HEK293 (cell line): ENCODE measurements around the gene PDE10A.

Experiments used
- CTCF ChIA-PET: fragments of 350-600 bp; formaldehyde crosslinking; extraction: SDS; loops from one replicate; lab custom pipeline; 2021; ENCODE audit warnings: antibody characterized with exemption; lab: Yijun Ruan, JAX
- POLR2A ChIA-PET: fragments of 300-600 bp; formaldehyde crosslinking; extraction: SDS; loops from one replicate; lab custom pipeline; 2020; ENCODE audit warnings: antibody characterized with exemption, inconsistent platforms; lab: Yijun Ruan, JAX
- H3K27ac ChIP-seq: fragments of 200-500 bp; sonication (Bioruptor generic); 2 replicates; pipeline ENCODE4 v1.5.1; 2014; ENCODE audit warnings: low read depth, low read length, control low read depth, inconsistent platforms; ENCODE audit errors: extremely low read depth
- H3K36me3 ChIP-seq, 2 experiments: fragments of 200-500 bp in 1 of 2; sonication (Bioruptor generic) in 1 of 2; 1 replicate in 1 of 2; 2 replicates in 1 of 2; pipeline ENCODE4 v1.5.1; 2014 to 2017; ENCODE audit warnings: inconsistent platforms in 2 of 2, low read length in 2 of 2; ENCODE audit not compliant: control insufficient read depth in 2 of 2, insufficient read depth in 1 of 2
- H3K4me1 ChIP-seq: fragments of 200-500 bp; sonication (Bioruptor generic); 2 replicates; pipeline ENCODE4 v1.5.1; 2014; ENCODE audit warnings: mild to moderate bottlenecking, low read length, inconsistent platforms; ENCODE audit not compliant: control insufficient read depth, insufficient read depth
- H3K4me3 ChIP-seq: 2 replicates; pipeline ENCODE4 v1.5.1; 2011; ENCODE audit warnings: low read depth, mild to moderate bottlenecking, control low read depth, low read length, moderate library complexity
- H3K9me3 ChIP-seq: fragments of 200-500 bp; sonication (Bioruptor generic); 2 replicates; pipeline ENCODE4 v1.5.1; 2014; ENCODE audit warnings: low read depth, low read length, inconsistent platforms; ENCODE audit not compliant: control insufficient read depth, insufficient read depth
- EGR2 ChIP-seq: fragments of 450-650 bp; formaldehyde crosslinking; IDR thresholded peaks from 2 replicates; pipeline ENCODE4 v1.5.1; 2016; ENCODE audit warnings: low read depth, missing biosample characterization, missing genetic modification characterization
- GLIS1 ChIP-seq: fragments of 450-650 bp; formaldehyde crosslinking; IDR thresholded peaks from 2 replicates; pipeline ENCODE4 v1.5.1; 2016; ENCODE audit warnings: missing biosample characterization, missing genetic modification characterization
- GLIS2 ChIP-seq: fragments of 450-650 bp; formaldehyde crosslinking; IDR thresholded peaks from 2 replicates; pipeline ENCODE4 v1.5.1; 2016; ENCODE audit warnings: missing biosample characterization, missing genetic modification characterization
- HOXC10 ChIP-seq: sonication (generic); formaldehyde crosslinking; IDR thresholded peaks from 2 replicates; pipeline ENCODE4 v1.8.1; 2023; ENCODE audit warnings: mild to moderate bottlenecking, missing genetic modification reagents
- KLF1 ChIP-seq: fragments of 450-650 bp; formaldehyde crosslinking; IDR thresholded peaks from 2 replicates; pipeline ENCODE4 v1.5.1; 2016; ENCODE audit warnings: missing biosample characterization, missing genetic modification characterization
- KLF10 ChIP-seq: fragments of 450-650 bp; IDR thresholded peaks from 2 replicates; pipeline ENCODE4 v1.5.1; 2018; ENCODE audit warnings: missing biosample characterization, mild to moderate bottlenecking, missing genetic modification characterization
- KLF16 ChIP-seq: fragments of 450-650 bp; formaldehyde crosslinking; IDR thresholded peaks from 2 replicates; pipeline ENCODE4 v1.5.1; 2017; ENCODE audit warnings: missing biosample characterization, missing genetic modification characterization
- KLF9 ChIP-seq: fragments of 450-650 bp; formaldehyde crosslinking; IDR thresholded peaks from 2 replicates; pipeline ENCODE4 v1.5.1; 2016; ENCODE audit warnings: missing biosample characterization, missing genetic modification characterization, low read depth
- RBAK ChIP-seq: fragments of 450-650 bp; formaldehyde crosslinking; IDR thresholded peaks from 2 replicates; pipeline ENCODE4 v1.5.1; 2016; ENCODE audit warnings: missing biosample characterization, missing genetic modification characterization
- REPIN1 ChIP-seq: fragments of 450-650 bp; formaldehyde crosslinking; IDR thresholded peaks from 2 replicates; pipeline ENCODE4 v1.5.1; 2017; ENCODE audit warnings: missing biosample characterization, missing genetic modification characterization, low read depth
- SALL2 ChIP-seq: fragments of 450-650 bp; formaldehyde crosslinking; IDR thresholded peaks from 2 replicates; pipeline ENCODE4 v1.5.0; 2017; ENCODE audit warnings: missing biosample characterization, mild to moderate bottlenecking, missing genetic modification characterization, borderline replicate concordance
- SP2 ChIP-seq: fragments of 450-650 bp; formaldehyde crosslinking; IDR thresholded peaks from 2 replicates; pipeline ENCODE4 v1.5.1; 2016; ENCODE audit warnings: missing biosample characterization, missing genetic modification characterization
- SP3 ChIP-seq: fragments of 450-650 bp; formaldehyde crosslinking; IDR thresholded peaks from 2 replicates; pipeline ENCODE4 v1.5.1; 2016; ENCODE audit warnings: missing biosample characterization, missing genetic modification characterization
- SP7 ChIP-seq: fragments of 450-650 bp; formaldehyde crosslinking; IDR thresholded peaks from 2 replicates; pipeline ENCODE4 v1.5.1; 2016; ENCODE audit warnings: missing biosample characterization, missing genetic modification characterization
- TRIM28 ChIP-seq: IDR thresholded peaks from 2 replicates; pipeline ENCODE4 v1.6.1; 2011; ENCODE audit warnings: low read length, control low read depth, borderline replicate concordance
- ZBTB17 ChIP-seq: fragments of 450-650 bp; formaldehyde crosslinking; IDR thresholded peaks from 2 replicates; pipeline ENCODE4 v1.5.1; 2016; ENCODE audit warnings: missing biosample characterization, missing genetic modification characterization
- ZBTB20 ChIP-seq: fragments of 450-650 bp; formaldehyde crosslinking; IDR thresholded peaks from 2 replicates; pipeline ENCODE4 v1.5.1; 2016; ENCODE audit warnings: missing biosample characterization, missing genetic modification characterization
- ZBTB8A ChIP-seq: fragments of 450-650 bp; formaldehyde crosslinking; IDR thresholded peaks from 2 replicates; pipeline ENCODE4 v1.5.1; 2016; ENCODE audit warnings: missing biosample characterization, missing genetic modification characterization
- ZFHX2 ChIP-seq: fragments of 450-650 bp; formaldehyde crosslinking; conservative IDR thresholded peaks from 2 replicates; pipeline ENCODE4 v1.5.1; 2016; ENCODE audit warnings: missing biosample characterization, missing genetic modification characterization
- ZNF132 ChIP-seq: fragments of 450-650 bp; formaldehyde crosslinking; IDR thresholded peaks from 2 replicates; pipeline ENCODE4 v1.5.1; 2017; ENCODE audit warnings: missing biosample characterization, missing genetic modification characterization, borderline replicate concordance
- ZNF2 ChIP-seq: fragments of 450-650 bp; formaldehyde crosslinking; IDR thresholded peaks from 2 replicates; pipeline ENCODE4 v1.5.1; 2016; ENCODE audit warnings: missing biosample characterization, missing genetic modification characterization
- ZNF366 ChIP-seq: fragments of 450-650 bp; formaldehyde crosslinking; conservative IDR thresholded peaks from 2 replicates; pipeline ENCODE4 v1.5.1; 2016; ENCODE audit warnings: missing biosample characterization, missing genetic modification characterization
- ZNF544 ChIP-seq: fragments of 450-650 bp; formaldehyde crosslinking; IDR thresholded peaks from 2 replicates; pipeline ENCODE4 v1.5.0; 2017; ENCODE audit warnings: missing biosample characterization, missing genetic modification characterization
- ZNF548 ChIP-seq: fragments of 450-650 bp; formaldehyde crosslinking; IDR thresholded peaks from 2 replicates; pipeline ENCODE4 v1.5.1; 2016; ENCODE audit warnings: missing biosample characterization, missing genetic modification characterization
- ZNF585B ChIP-seq: fragments of 450-650 bp; formaldehyde crosslinking; IDR thresholded peaks from 2 replicates; pipeline ENCODE4 v1.5.1; 2016; ENCODE audit warnings: missing biosample characterization, missing genetic modification characterization
- ZNF600 ChIP-seq: fragments of 450-650 bp; formaldehyde crosslinking; IDR thresholded peaks from 2 replicates; pipeline ENCODE4 v1.5.1; 2016; ENCODE audit warnings: missing biosample characterization, missing genetic modification characterization
- TF ChIP-seq, protein P1 (sequence below): fragments of 450-650 bp; formaldehyde crosslinking; IDR thresholded peaks from 2 replicates; pipeline ENCODE4 v1.5.1; 2016; ENCODE audit warnings: missing biosample characterization, missing genetic modification characterization
- TF ChIP-seq, protein P2 (sequence below): fragments of 450-650 bp; formaldehyde crosslinking; IDR thresholded peaks from 2 replicates; pipeline ENCODE4 v1.5.1; 2016; ENCODE audit warnings: missing biosample characterization, missing genetic modification characterization
- TF ChIP-seq, protein P3 (sequence below): sonication (generic); formaldehyde crosslinking; IDR thresholded peaks from 2 replicates; pipeline ENCODE4 v1.8.1; 2022; ENCODE audit warnings: mild to moderate bottlenecking, moderate library complexity, missing genetic modification reagents

Gene PDE10A

DNA sequence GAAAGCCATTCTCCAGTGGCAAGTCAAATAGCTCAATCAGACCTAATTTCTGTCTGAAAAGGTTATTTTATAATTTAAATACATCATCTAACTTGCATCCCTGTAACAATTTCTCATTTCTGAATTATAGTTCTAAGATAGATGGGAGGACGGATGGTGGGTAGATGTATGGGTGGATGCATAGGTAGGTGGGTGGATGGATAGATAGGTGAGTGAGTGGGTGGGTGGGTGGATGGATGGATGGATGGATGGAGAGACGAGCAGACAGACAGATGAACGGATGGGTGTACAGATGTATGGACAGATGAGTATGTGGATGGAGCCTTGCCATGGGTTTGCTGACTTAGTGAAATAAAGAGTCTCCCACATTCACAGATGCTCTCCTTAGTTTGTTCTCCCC is 20.0 kb downstream of the PDE10A start:
- no peak overlapping the region for H3K27ac ChIP-seq
- TF ChIP-seq ZNF366 (tag by site-specific recombination) (peak; percentile 29; the same call in 1 of the 2 replicates), ZFHX2 (tag by site-specific recombination) (peak; percentile 87), RBAK (tag by site-specific recombination) (no peak), ZNF585B (tag by site-specific recombination) (peak; percentile 27; the same call in 1 of the 2 replicates), EGR2 (tag by site-specific recombination) (peak; percentile 93), ZNF544 (no peak)
- ChIA-PET CTCF (interaction anchor here (0.8 to 1.1 kb wide), 2 partner anchors 15 to 87 kb away, joined by 3 to 4 read pairs; no protein-coding TSS in a partner anchor), POLR2A (no interaction called here)
- no peaks in the 10 kb centered on the region for H3K36me3 ChIP-seq
- peaks cover 12% of the 10 kb centered on the region for H3K4me1 ChIP-seq
- no peaks in the 10 kb centered on the region for H3K9me3 ChIP-seq
- H3K4me3 ChIP-seq, result no peak overlapping the region

DNA sequence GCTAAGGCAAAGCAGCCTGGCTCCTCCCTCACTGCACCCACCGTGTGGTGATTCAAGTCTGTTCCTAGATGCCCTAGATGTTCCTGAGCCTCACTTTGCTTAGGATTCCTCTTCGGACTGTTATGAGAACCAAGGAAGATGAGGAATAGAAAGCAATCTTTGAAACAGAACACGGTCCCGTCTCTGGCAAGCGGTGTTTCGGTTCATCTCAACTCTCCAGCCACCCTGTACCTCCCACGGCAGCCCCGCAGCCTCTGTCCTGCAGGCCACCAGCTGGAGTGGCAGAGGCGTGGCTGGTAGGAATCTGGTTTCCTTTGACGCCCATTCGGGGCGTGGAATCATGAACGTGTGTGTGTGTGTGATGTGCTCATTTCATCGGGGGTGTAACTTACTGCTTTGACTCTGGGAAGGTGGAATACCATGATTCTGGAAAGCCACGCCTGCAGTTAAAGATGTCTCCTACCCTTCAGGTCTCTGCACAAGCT is 21.3 kb downstream of the PDE10A start:
- POLR2A ChIA-PET, result no interaction called here
- Histone ChIP-seq H3K4me1 (0 out of 2 replicates have a peak, but pooled peaks cover 3% of the 10 kb centered on the region), H3K4me3 (no peak overlapping the region), H3K36me3 (no peaks in the 10 kb centered on the region), H3K27ac (no peak overlapping the region), H3K9me3 (no peaks in the 10 kb centered on the region)
- CTCF ChIA-PET, result no interaction called here
- peak; percentile 33; the same call in 1 of the 2 replicates for TF ChIP-seq SP7 (tag by site-specific recombination)
- TF ChIP-seq, protein P1, sequence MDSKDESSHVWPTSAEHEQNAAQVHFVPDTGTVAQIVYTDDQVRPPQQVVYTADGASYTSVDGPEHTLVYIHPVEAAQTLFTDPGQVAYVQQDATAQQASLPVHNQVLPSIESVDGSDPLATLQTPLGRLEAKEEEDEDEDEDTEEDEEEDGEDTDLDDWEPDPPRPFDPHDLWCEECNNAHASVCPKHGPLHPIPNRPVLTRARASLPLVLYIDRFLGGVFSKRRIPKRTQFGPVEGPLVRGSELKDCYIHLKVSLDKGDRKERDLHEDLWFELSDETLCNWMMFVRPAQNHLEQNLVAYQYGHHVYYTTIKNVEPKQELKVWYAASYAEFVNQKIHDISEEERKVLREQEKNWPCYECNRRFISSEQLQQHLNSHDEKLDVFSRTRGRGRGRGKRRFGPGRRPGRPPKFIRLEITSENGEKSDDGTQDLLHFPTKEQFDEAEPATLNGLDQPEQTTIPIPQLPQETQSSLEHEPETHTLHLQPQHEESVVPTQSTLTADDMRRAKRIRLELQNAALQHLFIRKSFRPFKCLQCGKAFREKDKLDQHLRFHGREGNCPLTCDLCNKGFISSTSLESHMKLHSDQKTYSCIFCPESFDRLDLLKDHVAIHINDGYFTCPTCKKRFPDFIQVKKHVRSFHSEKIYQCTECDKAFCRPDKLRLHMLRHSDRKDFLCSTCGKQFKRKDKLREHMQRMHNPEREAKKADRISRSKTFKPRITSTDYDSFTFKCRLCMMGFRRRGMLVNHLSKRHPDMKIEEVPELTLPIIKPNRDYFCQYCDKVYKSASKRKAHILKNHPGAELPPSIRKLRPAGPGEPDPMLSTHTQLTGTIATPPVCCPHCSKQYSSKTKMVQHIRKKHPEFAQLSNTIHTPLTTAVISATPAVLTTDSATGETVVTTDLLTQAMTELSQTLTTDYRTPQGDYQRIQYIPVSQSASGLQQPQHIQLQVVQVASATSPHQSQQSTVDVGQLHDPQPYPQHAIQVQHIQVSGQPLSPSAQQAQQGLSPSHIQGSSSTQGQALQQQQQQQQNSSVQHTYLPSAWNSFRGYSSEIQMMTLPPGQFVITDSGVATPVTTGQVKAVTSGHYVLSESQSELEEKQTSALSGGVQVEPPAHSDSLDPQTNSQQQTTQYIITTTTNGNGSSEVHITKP (tag by site-specific recombination), result peak; percentile 54; the same call in 1 of the 2 replicates
- TF ChIP-seq TRIM28, result 0 out of 2 replicates have a peak, but pooled peaks have one; percentile 18
- TF ChIP-seq ZBTB20 (tag by site-specific recombination), result peak; percentile 55
- TF ChIP-seq, protein P2, sequence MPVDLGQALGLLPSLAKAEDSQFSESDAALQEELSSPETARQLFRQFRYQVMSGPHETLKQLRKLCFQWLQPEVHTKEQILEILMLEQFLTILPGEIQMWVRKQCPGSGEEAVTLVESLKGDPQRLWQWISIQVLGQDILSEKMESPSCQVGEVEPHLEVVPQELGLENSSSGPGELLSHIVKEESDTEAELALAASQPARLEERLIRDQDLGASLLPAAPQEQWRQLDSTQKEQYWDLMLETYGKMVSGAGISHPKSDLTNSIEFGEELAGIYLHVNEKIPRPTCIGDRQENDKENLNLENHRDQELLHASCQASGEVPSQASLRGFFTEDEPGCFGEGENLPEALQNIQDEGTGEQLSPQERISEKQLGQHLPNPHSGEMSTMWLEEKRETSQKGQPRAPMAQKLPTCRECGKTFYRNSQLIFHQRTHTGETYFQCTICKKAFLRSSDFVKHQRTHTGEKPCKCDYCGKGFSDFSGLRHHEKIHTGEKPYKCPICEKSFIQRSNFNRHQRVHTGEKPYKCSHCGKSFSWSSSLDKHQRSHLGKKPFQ (tag by site-specific recombination), result no peak
- peak; percentile 79 for TF ChIP-seq SP3 (tag by site-specific recombination)
- TF ChIP-seq ZNF132 (tag by site-specific recombination), result no peak
- no peak for TF ChIP-seq ZNF548
- TF ChIP-seq KLF16 (tag by site-specific recombination), result peak; percentile 82
- TF ChIP-seq REPIN1 (tag by site-specific recombination), result no peak
- TF ChIP-seq, protein P3, sequence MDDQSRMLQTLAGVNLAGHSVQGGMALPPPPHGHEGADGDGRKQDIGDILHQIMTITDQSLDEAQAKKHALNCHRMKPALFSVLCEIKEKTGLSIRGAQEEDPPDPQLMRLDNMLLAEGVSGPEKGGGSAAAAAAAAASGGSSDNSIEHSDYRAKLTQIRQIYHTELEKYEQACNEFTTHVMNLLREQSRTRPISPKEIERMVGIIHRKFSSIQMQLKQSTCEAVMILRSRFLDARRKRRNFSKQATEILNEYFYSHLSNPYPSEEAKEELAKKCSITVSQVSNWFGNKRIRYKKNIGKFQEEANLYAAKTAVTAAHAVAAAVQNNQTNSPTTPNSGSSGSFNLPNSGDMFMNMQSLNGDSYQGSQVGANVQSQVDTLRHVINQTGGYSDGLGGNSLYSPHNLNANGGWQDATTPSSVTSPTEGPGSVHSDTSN (CRISPR knock-in tag), result 0 out of 2 replicates have a peak, but pooled peaks have one; percentile 30
- TF ChIP-seq SP2 (tag by site-specific recombination), result peak; percentile 45
- TF ChIP-seq EGR2 (tag by site-specific recombination), result peak; percentile 85; the same call in 1 of the 2 replicates
- TF ChIP-seq ZBTB8A (tag by site-specific recombination), result peak; percentile 50
- TF ChIP-seq ZFHX2 (tag by site-specific recombination), result peak; percentile 81
- TF ChIP-seq HOXC10 (CRISPR knock-in tag), result no peak
- peak; percentile 63 for TF ChIP-seq KLF10 (tag by site-specific recombination)
- TF ChIP-seq GLIS1, result 0 out of 2 replicates have a peak, but pooled peaks have one; percentile 12
- peak; percentile 69 for TF ChIP-seq ZBTB17 (tag by site-specific recombination)
- peak; percentile 57; the same call in 1 of the 2 replicates for TF ChIP-seq GLIS2 (tag by site-specific recombination)
- TF ChIP-seq SALL2 (tag by site-specific recombination), result no peak
- peak; percentile 92 for TF ChIP-seq ZNF600
- TF ChIP-seq KLF1 (tag by site-specific recombination), result peak; percentile 94
- TF ChIP-seq ZNF2 (tag by site-specific recombination), result peak; percentile 44; the same call in 1 of the 2 replicates
- peak; percentile 80 for TF ChIP-seq KLF9 (tag by site-specific recombination)
